HepG2 (cell line): ENCODE data around the gene FBXW5. TPM values are rescaled to one million over a fixed set of nuclear protein-coding genes. Genes with fewer than 3 reads are reported as not detected.

ENCODE experiments used
- ATAC-seq: fragments of 200-7000 bp; cut with Tn5 transposase; 3 replicates; pipeline ENCODE4 v1.9.1; 2020; ENCODE audit warnings: mild to moderate bottlenecking, moderate library complexity
- BruUV-seq: library from RNA; stranded (reverse); fragments of 400-500 nt; replicated peaks from 2 replicates; lab custom pipeline; 2021; lab: Mats Ljungman, UMichigan
- CTCF ChIA-PET: fragments of 300-600 bp; formaldehyde crosslinking; extraction: SDS; loops from one replicate; lab custom pipeline; 2021; ENCODE audit warnings: low total read pairs, inconsistent platforms, low intra/inter-chr PET ratio; lab: Yijun Ruan, JAX
- POLR2A ChIA-PET: fragments of 350-600 bp; sonication (Branson Sonifier 250); formaldehyde crosslinking; loops from one replicate; lab custom pipeline; 2020; ENCODE audit warnings: antibody characterized with exemption, inconsistent platforms; lab: Yijun Ruan, JAX
- DNase-seq: peaks from one replicate; pipeline ENCODE4 v3.0.0-alpha.2; 2015; ENCODE audit warnings: low spot score
- FAIRE-seq: peaks from 3 replicates; lab custom pipeline; 2011; peaks lifted over from hg19 to GRCh38; lab: Jason Lieb, UNC
- H2AFZ ChIP-seq: one replicate; pipeline ENCODE4 v1.6.1; 2011; ENCODE audit warnings: low read length, inconsistent platforms
- H3K27ac ChIP-seq: fragments of 300-600 bp; 3 replicates; pipeline ENCODE4 v1.8.0; 2011; ENCODE audit warnings: mixed run types, mild to moderate bottlenecking, mixed read lengths, low read length, inconsistent platforms; ENCODE audit not compliant: insufficient read depth; ENCODE audit errors: extremely low read length
- H3K27me3 ChIP-seq, 2 experiments: fragments of 200-600 bp in 1 of 2; 2 replicates in 1 of 2; 3 replicates in 1 of 2; pipeline versions ENCODE4 v1.6.0 to v1.8.0; 2011; ENCODE audit warnings: low read length in 2 of 2, mild to moderate bottlenecking in 2 of 2, moderate library complexity in 2 of 2, inconsistent platforms in 1 of 2; ENCODE audit not compliant: insufficient read depth in 2 of 2, control insufficient read depth in 1 of 2
- H3K36me3 ChIP-seq, 2 experiments: fragments of 200-600 bp in 1 of 2; replicated peaks in 1 of 2; 2 replicates in 1 of 2; 3 replicates in 1 of 2; pipeline versions ENCODE4 v1.5.1 to v1.8.0; 2011; ENCODE audit warnings: low read length in 2 of 2, inconsistent platforms in 1 of 2; ENCODE audit not compliant: insufficient read depth in 2 of 2, control insufficient read depth in 1 of 2
- H3K4me1 ChIP-seq: 2 replicates; pipeline ENCODE4 v1.5.1; 2012; ENCODE audit warnings: low read length, inconsistent platforms; ENCODE audit not compliant: insufficient read depth
- H3K4me2 ChIP-seq: 2 replicates; pipeline ENCODE4 v1.6.0; 2011; ENCODE audit warnings: low read depth, low read length, inconsistent platforms
- H3K4me3 ChIP-seq, 3 experiments: fragments of 200-600 bp in 1 of 3; sonication (generic), shearing (Covaris generic) in 1 of 3; replicated peaks in 1 of 3; 2 replicates each; pipeline ENCODE4 v1.5.1; 2011 to 2016; ENCODE audit warnings: low read length in 3 of 3, inconsistent platforms in 2 of 3, low read depth in 2 of 3, mild to moderate bottlenecking in 2 of 3, control low read depth in 1 of 3, mixed read lengths in 1 of 3; ENCODE audit not compliant: insufficient read depth in 1 of 3
- H3K79me2 ChIP-seq: one replicate; pipeline ENCODE4 v1.6.1; 2011; ENCODE audit warnings: low read length, inconsistent platforms; ENCODE audit not compliant: insufficient read depth
- H3K9ac ChIP-seq: 2 replicates; pipeline ENCODE4 v1.6.0; 2011; ENCODE audit warnings: mild to moderate bottlenecking, low read depth, low read length, inconsistent platforms; ENCODE audit not compliant: insufficient read depth
- H3K9me3 ChIP-seq: 2 replicates; pipeline ENCODE4 v1.5.1; 2012; ENCODE audit warnings: mild to moderate bottlenecking, low read length
- H4K20me1 ChIP-seq: 2 replicates; pipeline ENCODE4 v1.6.0; 2011; ENCODE audit warnings: inconsistent platforms, mild to moderate bottlenecking, low read length, moderate library complexity; ENCODE audit not compliant: insufficient read depth
- BATF2 ChIP-seq: sonication (generic); formaldehyde crosslinking; IDR thresholded peaks from 2 replicates; pipeline ENCODE4 v1.8.0; 2022; ENCODE audit warnings: mild to moderate bottlenecking, missing genetic modification reagents, moderate library complexity
- CTCF ChIP-seq: sonication (generic); formaldehyde crosslinking; IDR thresholded peaks from 2 replicates; pipeline ENCODE4 v1.5.0; 2020; ENCODE audit warnings: mild to moderate bottlenecking, missing genetic modification reagents, moderate library complexity
- EED ChIP-seq: sonication (generic); formaldehyde crosslinking; IDR thresholded peaks from 2 replicates; pipeline ENCODE4 v1.5.0; 2020; ENCODE audit warnings: mild to moderate bottlenecking, missing genetic modification reagents
- KDM3A ChIP-seq: IDR thresholded peaks from 2 replicates; pipeline ENCODE4 v1.6.1; 2018; ENCODE audit warnings: low read depth, missing compliant biosample characterization
- MAFK ChIP-seq, 2 experiments: IDR thresholded peaks in 1 of 2; conservative IDR thresholded peaks in 1 of 2; 2 replicates each; pipeline ENCODE4 v1.6.1; 2011; ENCODE audit warnings: improper control_type of control experiment in 2 of 2, low read length in 2 of 2
- NCOR1 ChIP-seq: fragments of 200-600 bp; sonication (generic); IDR thresholded peaks from 2 replicates; pipeline ENCODE4 v1.7.0; 2017; ENCODE audit warnings: antibody characterized with exemption, low read length, borderline replicate concordance
- SMAD1 ChIP-seq: sonication (generic); formaldehyde crosslinking; IDR thresholded peaks from 2 replicates; pipeline ENCODE4 v1.4.0; 2020; ENCODE audit warnings: missing genetic modification reagents, low read depth, mild to moderate bottlenecking, borderline replicate concordance
- ZBTB4 ChIP-seq: sonication (generic); formaldehyde crosslinking; IDR thresholded peaks from 2 replicates; pipeline ENCODE4 v1.4.0; 2020; ENCODE audit warnings: missing genetic modification reagents, mild to moderate bottlenecking, borderline replicate concordance
- ZNF577 ChIP-seq: sonication (generic); formaldehyde crosslinking; IDR thresholded peaks from 2 replicates; pipeline ENCODE4 v1.4.0; 2020; ENCODE audit warnings: mild to moderate bottlenecking, low read depth, missing genetic modification reagents, borderline replicate concordance
- ZNF687 ChIP-seq: sonication (generic); formaldehyde crosslinking; IDR thresholded peaks from 2 replicates; pipeline ENCODE4 v1.5.1; 2020; ENCODE audit warnings: mild to moderate bottlenecking, missing genetic modification reagents, moderate library complexity
- WGBS: methylation state at CpG from one replicate; pipeline ENCODE4 v1.1.6; 2017; ENCODE audit warnings: low lambda C conversion rate; 5-methylcytosine and 5-hydroxymethylcytosine counted together
- in situ Hi-C: cut with HindIII; loops from 2 replicates; pipeline ENCODE4 v1.10.0; 2017; ENCODE audit warnings: low pct_unique_long_range_greater_than_20kb; ENCODE audit not compliant: extremely low pct_ligation_motif_present
- intact Hi-C: fragments of 100-400 bp; cut with micrococcal nuclease; formaldehyde crosslinking; loops from one replicate; pipeline ENCODE4 v1.10.0; 2022; ENCODE audit not compliant: unreplicated experiment
- polyA plus RNA-seq, 8 experiments: library from polyadenylated mRNA; depleted of rRNA in 3 of 8; stranded (reverse) in 7 of 8; unstranded in 1 of 8; fragments of >200 nt; fragmentation: Illumina TruSeq in 4 of 8; extraction: Trizol in 4 of 8; gene quantifications; 2 replicates each; pipeline versions ENCODE4 v1.2.1 to v1.2.3, GENCODE V29; 2011 to 2016; ENCODE audit warnings: low read depth in 4 of 8, missing spikeins in 1 of 8, mixed read lengths in 1 of 8; ENCODE audit not compliant: insufficient read depth in 1 of 8
- total RNA-seq, 5 experiments: library from RNA; depleted of rRNA; stranded (reverse); fragments of >200 nt; fragmentation: Illumina TruSeq; extraction: Trizol; gene quantifications; 2 replicates each; pipeline ENCODE4 v1.2.3, GENCODE V29; 2016; ENCODE audit warnings: low read depth in 1 of 5

Gene FBXW5
- total and polyA plus RNA-seq, 2 of the 13 experiments (the other 11 are each of a cell fraction or from before 2014, with no cell fraction given): 52.0 to 60.4 TPM

GRCh38 chr9:136946228-136947027 is 1.9 kb upstream of the FBXW5 start:
- peak overlapping the region; percentile 71 for H3K4me2 ChIP-seq
- peaks cover 56% of the 10 kb centered on the region for H3K4me1 ChIP-seq
- peaks cover 5 to 13% of the 10 kb centered on the region in 2 experiments; a peak in 4 of 5 replicates for H3K36me3 ChIP-seq
- in situ Hi-C loops: loop anchor here (5.0 kb wide), 1 partner anchor 86 kb away; the partner anchor contains the start of gene FUT7
- 66% methylated on average over 6 of the region's 27 CpGs for WGBS
- intact Hi-C loops: loop anchor here (2.0 kb wide), 1 partner anchor 46 kb away; the partner anchor contains the start of gene PAXX
- H3K4me3 ChIP-seq: peak overlapping the region in 2 of 3 experiments; percentile 9 to 52; a peak in 3 of 6 replicates
- H3K79me2 ChIP-seq: peaks cover 15% of the 10 kb centered on the region
- H3K27me3 ChIP-seq: no peaks in the 10 kb centered on the region
- POLR2A ChIA-PET: interaction anchor here (1.0 to 2.4 kb wide), 3 partner anchors 32 to 60 kb away, joined by 3 to 11 read pairs (median 7); partner anchors contain the start of gene TRAF2
- H2AFZ ChIP-seq: no peak overlapping the region
- H3K9ac ChIP-seq: 0 out of 2 replicates have a peak overlapping the region, but pooled peaks have one; percentile 20
- ATAC-seq: no peak
- no peaks in the 10 kb centered on the region for H3K9me3 ChIP-seq
- no peak for DNase-seq
- CTCF ChIA-PET: no interaction called here
- H4K20me1 ChIP-seq: no peaks in the 10 kb centered on the region
- no TSS peak for BruUV-seq
- H3K27ac ChIP-seq: peak overlapping the region; percentile 74
- no peak for FAIRE-seq
- 0 out of 2 replicates have a peak, but pooled peaks have one; percentile 15 for TF ChIP-seq KDM3A (CRISPR knock-in tag)
- TF ChIP-seq MAFK (conservative IDR thresholded peaks at IDR 0.05 in 1 of 2, IDR thresholded peaks at IDR 0.05 in 1 of 2; ENCODE audit: low read length in 2 of 2): no peak
- 0 out of 2 replicates have a peak, but pooled peaks have one; percentile 51 for TF ChIP-seq SMAD1
- TF ChIP-seq ZNF577 (CRISPR knock-in tag): no peak
- peak; percentile 1; the same call in 1 of the 2 replicates for TF ChIP-seq CTCF (CRISPR knock-in tag)
- 0 out of 2 replicates have a peak, but pooled peaks have one; percentile 50 for TF ChIP-seq ZBTB4 (CRISPR knock-in tag)
- TF ChIP-seq ZNF687 (CRISPR knock-in tag): peak; percentile 48; the same call in 1 of the 2 replicates
- 0 out of 2 replicates have a peak, but pooled peaks have one; percentile 21 for TF ChIP-seq EED
- 0 out of 2 replicates have a peak, but pooled peaks have one; percentile 6 for TF ChIP-seq BATF2 (CRISPR knock-in tag)
- no peak for TF ChIP-seq NCOR1
